Right hindlimb (tissue), 1 donor: Measurements from ENCODE around the gene CENPS.
"Not testable (repeated sequence)": the region's sequence is repeated elsewhere in the genome, so short reads cannot be mapped to it uniquely, and the experiment has no call there.

ENCODE experiments used
- DNase-seq: peaks from one replicate; pipeline ENCODE4 v3.0.0-alpha.2; 2018

CENPS gene

DNA sequence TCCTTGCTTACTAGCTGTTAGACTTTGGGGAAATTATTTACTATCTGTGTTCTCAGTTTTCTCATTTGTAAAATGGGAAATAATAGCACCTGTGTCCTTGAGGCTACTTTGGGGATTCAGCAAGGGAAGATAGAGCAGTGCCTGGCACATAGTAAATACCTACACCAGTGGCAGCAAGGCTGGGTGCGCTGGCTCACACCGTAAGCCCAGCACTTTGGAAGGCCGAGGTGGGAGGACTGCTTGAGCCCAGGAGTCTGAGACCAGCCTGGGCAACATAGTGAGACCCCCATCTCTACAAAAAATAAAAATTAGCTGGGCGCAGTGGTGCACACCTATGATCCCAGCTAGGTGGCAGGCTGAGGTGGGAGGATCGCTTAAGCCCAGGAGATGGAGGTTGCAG is 8.6 kb upstream of the CENPS start:
- DNase-seq, result no peak

- DNase-seq, result peak; percentile 75
Measured at GRCh38 chr1:10424034-10424433, 6.2 kb upstream of the CENPS start.

DNA sequence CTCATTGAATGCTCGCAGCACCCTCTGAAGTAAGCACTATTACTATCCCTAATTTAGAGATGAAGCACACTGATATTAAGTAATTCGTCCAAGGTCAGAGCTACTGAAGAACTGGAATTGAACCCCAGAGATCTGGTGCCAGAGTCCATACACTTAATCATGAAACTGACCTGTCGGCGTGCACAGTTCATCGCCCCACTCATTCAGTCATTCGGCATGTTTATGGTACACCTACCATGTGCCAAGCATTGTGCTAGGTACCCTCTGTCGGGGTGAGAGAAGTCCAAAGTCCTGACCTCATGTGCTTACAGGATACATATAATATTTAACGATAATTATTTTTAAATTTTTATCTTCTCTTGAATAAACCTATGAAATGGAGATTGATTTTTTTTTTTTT is 5.6 kb upstream of the CENPS start:
- DNase-seq, result no peak

- DNase-seq, result not testable (repeated sequence)
Measured at GRCh38 chr1:10425826-10426534, 4.3 kb upstream of the CENPS start.

GRCh38 chr1:10426535-10426848 is 3.7 kb upstream of the CENPS start:
- not testable (repeated sequence) for DNase-seq

DNA sequence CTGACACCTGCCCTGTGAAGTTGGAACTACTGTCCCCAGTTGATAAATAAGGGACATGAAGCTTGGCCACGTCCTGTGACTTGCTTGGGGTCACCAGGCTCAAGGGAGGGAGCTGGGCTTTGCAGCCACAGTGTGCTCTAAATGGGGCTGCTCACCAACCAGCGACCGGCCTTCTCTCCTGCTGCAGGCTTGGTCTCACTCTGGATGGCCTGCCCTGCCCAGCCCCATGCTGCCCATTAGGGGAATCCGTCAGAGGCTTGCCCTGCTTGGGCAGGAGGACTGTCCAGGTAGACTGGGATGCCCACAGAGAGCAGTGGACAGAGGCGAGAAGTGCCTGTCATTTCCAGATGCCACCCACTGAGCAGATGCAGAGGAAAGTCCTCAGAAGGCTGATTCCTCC is 1.2 kb upstream of the CENPS start:
- DNase-seq, result no peak

DNA sequence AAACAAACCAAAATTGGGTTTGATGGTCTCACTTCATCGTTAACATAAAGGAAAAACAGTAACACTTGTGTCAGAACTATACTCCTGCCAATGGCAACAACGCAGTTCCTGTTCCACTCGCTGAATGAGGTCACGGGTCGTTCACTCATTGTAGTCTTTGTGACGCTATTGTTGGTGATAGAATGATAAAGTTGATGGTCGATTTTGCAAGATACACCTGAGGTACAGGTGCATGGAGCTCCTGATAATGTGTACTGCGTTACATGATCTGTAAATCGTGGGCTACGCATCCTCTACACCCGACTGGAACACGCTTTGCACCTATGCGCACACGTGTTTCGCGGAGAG is 391 bp upstream of the CENPS start:
- DNase-seq, result no peak

DNA sequence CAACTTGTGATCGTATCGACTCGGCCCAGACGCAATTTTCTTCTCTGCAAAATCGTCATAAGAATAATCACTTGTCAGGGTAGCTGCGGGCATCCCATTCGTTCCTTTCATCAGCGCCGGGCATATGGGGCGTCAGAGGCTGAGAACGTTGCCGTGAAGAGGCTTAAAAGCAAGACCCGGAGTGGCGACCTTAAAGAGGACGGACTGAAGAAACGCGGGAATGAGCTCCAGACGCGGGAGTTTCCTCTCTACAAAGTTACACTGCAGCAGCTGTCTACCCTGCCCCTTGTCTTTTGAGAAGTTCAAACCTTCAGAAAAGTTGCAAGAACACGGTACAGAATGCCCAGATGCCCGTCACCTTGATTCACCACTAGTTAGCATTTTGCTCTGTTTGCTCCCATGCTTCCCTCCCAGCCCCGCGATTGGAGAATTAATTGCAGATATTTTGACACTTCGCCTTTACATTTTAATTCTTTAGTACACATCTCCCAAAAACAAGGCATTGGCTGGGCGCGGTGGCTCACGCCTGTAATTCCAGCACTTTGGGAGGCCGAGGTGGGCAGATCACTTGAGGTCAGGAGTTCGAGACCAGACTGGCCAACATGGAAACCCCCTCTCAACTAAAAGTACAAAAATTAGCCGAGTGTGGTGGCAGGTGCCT is 967 bp downstream of the CENPS start:
- no peak for DNase-seq

- no peak for DNase-seq
Measured at GRCh38 chr1:10432910-10433700, 2.9 kb downstream of the CENPS start.

GRCh38 chr1:10433790-10434189 is 3.6 kb downstream of the CENPS start:
- no peak for DNase-seq

GRCh38 chr1:10434590-10434989 is 4.4 kb downstream of the CENPS start:
- DNase-seq, result no peak

DNA sequence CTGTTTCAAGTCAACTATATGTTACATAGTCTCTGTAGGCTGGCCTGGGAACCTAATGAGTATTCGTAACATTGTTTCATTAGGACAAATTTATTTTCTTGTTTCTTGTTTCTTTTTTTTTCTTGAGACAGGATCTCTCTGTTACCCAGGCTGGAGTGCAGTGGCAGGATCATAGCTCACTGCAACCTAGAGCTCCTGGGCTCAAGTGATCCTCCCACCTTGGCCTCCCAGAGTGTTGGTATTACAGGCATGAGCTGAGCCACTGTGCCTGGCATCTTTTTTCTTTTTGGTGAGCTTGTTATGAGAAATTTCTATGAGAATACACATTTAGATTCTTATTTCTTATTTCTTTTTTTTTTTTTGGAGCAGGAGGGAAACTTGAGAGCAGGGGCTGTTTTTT is 6.8 kb downstream of the CENPS start:
- DNase-seq, result no peak

DNA sequence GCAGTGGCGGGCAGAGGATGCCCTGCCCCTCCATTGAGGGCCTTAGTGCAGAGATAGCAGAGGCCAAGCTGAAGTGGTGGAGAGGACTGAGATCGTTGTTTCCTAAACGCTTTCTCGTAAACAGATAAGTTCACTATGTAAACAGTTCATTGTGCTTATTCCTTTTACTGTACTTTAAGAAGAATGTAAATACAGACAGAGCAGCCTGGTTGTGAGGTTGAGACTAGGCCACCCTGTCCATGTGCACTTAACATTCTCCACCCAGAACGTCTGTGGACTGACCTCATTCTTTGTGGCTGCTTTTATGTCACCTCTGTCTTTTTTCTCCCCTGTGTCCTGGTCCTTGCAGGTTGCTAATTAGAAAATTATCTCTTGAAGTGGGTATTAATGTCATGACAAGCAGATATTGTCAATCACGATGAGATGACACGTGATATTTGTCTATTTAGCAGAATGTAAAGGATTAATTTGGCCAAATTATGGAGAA is 8.5 kb downstream of the CENPS start:
- no peak for DNase-seq

DNA sequence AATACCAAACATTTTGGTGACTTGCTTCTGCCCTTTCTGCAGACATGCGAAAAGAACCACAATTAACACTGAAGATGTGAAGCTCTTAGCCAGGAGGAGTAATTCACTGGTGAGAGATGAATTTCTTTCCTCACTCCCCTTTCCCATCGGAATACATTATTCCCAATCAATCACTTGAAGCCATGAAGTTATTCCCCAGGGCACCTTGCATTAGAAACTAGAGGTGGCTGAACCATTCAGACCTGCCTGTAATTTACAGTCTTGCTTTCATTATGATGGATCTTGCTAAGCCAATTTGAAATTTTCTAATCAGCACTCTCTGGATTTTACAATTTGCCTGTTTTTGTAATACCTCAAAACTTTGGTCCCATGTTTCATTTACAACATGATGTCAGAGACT is 10.1 kb downstream of the CENPS start:
- DNase-seq, result no peak

GRCh38 chr1:10440794-10441193 is 10.6 kb downstream of the CENPS start:
- DNase-seq, result no peak

DNA sequence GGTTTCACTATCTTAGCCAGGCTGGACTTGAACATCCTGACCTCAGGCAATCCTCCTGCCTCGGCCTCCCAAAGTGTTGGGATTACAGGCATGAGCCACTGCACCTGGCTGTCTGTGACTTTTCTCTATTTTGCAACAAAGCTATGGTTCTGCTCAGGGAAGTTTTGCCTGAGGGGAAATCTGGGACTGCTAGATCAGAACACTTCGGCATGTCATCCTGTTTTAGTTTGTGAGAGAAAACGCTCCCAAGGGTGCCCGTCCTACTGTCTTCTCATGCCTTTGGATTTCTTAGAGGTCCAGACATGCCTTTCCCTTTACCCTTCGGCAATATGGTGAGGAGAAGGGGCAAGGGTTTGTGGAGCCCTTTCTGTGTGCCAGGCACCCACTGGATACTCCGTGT is 14.0 kb downstream of the CENPS start:
- DNase-seq, result no peak

DNA sequence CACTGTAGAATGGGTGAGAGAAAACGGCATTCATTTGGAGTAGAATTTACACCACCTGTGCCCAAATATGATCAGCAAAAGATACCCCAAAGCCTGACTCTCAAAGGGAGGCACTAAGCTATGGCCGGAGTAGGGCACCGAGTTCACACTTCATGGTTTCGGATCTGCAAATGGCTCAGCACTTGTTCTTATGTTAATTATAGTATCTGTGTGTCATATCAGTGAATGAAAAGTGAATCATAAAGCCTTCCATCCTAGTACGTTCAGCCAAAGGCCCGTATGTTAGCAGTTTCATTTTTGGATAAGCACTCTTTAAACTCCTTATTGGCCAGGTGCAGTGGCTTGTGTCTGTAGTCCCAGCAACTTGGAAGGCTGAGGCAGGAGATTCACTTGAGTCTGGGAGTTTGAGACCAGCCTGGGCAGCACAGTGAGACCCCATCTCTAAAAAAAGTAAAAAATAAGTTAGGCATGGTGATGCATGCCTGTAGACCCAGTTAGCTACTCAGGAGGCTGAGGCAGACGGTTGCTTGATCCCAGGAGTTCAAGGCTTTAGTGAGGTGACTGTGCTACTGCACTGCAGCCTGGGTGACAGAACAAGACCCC is 14.7 kb downstream of the CENPS start:
- no peak for DNase-seq

- no peak for DNase-seq
Measured at GRCh38 chr1:10446790-10447422, 16.7 kb downstream of the CENPS start.

DNA sequence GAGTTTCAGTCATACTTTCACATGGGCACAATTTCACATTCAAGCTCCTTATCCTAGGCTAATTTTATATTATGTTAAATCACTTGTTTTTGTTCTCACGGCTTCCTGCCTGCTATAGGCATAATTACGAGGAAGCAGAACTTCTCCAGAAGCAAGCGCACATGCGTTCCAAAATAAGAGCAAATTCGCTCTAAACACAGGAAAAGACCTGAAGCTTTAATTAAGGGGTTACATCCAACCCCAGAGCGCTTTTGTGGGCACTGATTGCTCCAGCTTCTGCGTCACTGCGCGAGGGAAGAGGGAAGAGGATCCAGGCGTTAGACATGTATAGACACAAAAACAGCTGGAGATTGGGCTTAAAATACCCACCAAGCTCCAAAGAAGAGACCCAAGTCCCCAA is 19.5 kb downstream of the CENPS start, which contains the start of gene CORT:
Gene CORT, plus strand, starts transcription at position 281 of the 400 bp plus-strand sequence. CDS start 193 bp downstream, outside the sequence.
- no peak for DNase-seq

DNA sequence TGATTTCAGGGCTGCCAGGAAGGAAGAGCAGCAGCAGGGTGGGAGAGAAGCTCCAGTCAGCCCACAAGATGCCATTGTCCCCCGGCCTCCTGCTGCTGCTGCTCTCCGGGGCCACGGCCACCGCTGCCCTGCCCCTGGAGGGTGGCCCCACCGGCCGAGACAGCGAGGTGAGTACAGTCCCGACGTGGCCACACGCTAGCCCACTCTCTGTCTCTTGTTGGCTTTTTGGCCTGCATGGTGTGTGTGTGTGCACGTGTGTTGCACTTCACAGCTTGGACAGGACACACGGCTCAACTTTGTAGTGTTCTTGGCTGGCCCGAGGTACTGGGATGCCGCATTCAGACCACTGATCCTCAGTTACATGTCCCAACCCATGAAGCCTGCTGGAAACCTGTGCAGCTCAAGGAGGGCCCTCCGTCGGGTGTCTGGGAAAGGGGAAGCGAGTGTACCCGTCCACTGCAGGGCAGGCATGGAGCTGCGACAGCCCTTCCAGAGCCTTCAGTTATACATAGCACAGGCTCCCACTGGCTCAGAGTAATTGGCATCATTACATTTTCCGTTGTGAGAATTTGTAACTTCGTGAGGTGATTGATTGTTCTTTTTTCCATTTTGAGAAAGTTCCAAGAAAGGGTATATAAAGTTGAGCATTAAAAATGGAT is 20.1 kb downstream of the CENPS start:
- DNase-seq, result peak; percentile 38

GRCh38 chr1:10450836-10451235 is 20.6 kb downstream of the CENPS start:
- no peak for DNase-seq

DNA sequence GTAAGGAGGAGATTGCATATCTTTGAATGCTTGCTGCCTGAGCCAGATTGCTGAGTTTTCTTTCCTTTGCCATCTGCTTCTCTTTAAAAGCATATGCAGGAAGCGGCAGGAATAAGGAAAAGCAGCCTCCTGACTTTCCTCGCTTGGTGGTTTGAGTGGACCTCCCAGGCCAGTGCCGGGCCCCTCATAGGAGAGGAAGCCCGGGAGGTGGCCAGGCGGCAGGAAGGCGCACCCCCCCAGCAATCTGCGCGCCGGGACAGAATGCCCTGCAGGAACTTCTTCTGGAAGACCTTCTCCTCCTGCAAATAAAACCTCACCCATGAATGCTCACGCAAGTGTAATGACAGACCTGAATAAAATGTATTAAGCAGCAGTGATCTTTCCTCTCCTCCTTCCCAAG is 21.1 kb downstream of the CENPS start:
- peak; percentile 52 for DNase-seq
